ENCODE data around the gene TNXB.

TNXB gene

DNA sequence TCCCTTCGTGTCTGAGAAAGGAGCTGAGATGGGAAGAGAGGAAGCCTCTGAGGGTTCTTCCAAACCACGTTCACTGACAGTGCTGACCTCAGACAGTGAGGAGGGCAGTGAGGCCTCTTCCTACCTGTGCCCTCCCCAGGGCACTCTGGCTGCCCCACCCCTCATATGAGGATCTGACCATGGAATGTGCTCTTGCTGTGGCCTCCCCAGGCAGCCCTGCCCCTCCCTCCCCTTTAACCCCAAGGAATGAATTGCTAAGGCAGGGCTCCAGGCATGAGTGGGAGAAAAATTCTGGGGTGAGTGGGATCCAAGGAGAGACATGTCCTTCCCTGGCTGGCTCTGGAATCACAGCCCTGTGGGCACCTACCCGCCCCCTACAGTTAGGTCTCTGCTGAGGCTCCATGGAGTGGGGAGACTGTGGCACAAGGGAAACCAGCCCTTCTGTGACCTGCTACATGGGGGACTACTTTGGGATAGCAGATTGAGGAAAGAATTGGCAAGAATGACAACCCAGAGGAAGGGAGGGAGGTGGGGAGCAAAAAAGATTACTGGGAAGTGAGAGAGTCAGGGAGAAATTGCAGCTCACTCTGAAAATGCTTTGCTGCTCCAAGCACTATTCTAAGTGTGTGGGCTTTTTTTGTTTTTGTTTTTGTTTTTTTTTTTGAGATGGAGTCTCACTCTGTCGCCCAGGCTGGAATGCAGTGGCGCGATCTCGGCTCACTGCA is 29.4 kb downstream of the TNXB start:
- TF ChIP-seq, protein P1, sequence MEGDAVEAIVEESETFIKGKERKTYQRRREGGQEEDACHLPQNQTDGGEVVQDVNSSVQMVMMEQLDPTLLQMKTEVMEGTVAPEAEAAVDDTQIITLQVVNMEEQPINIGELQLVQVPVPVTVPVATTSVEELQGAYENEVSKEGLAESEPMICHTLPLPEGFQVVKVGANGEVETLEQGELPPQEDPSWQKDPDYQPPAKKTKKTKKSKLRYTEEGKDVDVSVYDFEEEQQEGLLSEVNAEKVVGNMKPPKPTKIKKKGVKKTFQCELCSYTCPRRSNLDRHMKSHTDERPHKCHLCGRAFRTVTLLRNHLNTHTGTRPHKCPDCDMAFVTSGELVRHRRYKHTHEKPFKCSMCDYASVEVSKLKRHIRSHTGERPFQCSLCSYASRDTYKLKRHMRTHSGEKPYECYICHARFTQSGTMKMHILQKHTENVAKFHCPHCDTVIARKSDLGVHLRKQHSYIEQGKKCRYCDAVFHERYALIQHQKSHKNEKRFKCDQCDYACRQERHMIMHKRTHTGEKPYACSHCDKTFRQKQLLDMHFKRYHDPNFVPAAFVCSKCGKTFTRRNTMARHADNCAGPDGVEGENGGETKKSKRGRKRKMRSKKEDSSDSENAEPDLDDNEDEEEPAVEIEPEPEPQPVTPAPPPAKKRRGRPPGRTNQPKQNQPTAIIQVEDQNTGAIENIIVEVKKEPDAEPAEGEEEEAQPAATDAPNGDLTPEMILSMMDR (IDR thresholded peaks at IDR 0.05; ENCODE audit: low read depth, low read length), result no peak
- DNase-seq (ENCODE audit: extremely low read depth, low read depth), result no peak

DNA sequence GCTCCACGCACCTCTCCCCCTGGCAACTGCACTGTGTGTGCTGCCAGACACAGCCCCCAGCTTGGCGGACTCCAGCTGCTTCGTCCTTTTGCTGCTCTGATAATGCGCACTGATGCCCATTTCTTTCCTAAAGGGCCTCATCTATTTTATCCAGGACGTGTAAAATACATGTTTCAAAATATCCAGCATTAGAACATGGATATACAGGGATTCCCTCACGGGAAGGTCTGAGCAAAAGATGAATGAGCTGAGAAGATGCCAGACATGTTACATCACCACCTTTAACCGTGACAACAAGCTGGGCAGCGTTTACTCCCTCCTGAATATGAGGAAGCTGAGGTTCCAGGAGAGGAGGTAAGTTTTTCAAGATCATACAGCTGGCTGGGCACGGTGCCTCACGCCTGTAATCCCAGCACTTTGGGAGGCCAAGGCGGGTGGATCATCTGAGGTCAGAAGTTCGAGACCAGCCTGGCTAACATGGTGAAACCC is 32.8 kb downstream of the TNXB start:
- TF ChIP-seq, protein P1 (IDR thresholded peaks at IDR 0.05; ENCODE audit: low read depth, low read length), result no peak
- no peak for DNase-seq (ENCODE audit: extremely low read depth, low read depth)

DNA sequence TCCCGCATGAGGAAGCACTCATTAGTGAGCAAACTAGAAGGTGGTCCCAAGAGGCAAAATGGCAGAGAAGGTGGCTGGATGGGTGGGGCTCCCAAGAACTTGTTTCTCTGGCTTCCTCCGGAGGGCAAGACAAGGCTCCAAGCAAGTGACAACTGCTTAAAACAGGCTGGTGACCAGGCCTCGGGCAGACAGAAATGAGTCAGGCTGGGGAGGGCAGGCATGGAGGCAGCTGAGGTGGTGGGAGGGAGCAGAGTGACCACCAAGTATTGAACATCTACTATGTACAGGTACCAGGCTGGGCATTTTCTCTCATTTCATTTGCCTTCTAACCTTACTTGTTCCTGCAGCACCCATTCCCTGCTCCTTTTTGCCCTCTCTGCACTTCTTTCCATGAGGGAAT is 33.4 kb downstream of the TNXB start:
- TF ChIP-seq, protein P1 (IDR thresholded peaks at IDR 0.05; ENCODE audit: low read depth, low read length), result no peak
- no peak for DNase-seq (ENCODE audit: extremely low read depth, low read depth)

DNA sequence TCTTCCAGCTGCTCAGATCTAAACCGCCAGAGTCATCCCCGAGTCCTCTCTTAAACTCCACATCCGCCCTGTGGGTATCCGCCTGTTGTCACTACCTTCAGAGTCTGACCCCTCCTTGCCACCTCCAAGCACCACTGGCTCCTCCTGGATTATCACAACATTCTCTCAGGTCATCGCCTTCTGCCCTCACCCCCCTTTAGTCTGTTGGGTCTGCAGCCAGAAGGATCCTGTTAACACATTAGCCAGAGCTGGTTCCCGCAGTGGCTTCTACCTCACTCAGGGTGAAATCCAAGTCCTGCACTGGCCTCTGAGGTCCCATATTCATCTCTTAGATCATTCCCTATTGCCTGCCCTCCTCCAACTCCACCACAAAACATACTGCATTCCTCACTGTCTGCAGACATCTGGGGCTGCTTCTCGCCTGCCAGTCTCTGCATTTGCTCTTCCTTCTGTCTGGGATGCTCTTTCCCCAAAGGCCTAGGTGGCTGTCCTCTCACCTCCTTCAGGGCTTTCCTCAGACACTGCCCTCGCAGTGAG is 34.1 kb downstream of the TNXB start:
- TF ChIP-seq, protein P1 (IDR thresholded peaks at IDR 0.05; ENCODE audit: low read depth, low read length), result no peak
- DNase-seq (ENCODE audit: extremely low read depth, low read depth), result no peak

DNA sequence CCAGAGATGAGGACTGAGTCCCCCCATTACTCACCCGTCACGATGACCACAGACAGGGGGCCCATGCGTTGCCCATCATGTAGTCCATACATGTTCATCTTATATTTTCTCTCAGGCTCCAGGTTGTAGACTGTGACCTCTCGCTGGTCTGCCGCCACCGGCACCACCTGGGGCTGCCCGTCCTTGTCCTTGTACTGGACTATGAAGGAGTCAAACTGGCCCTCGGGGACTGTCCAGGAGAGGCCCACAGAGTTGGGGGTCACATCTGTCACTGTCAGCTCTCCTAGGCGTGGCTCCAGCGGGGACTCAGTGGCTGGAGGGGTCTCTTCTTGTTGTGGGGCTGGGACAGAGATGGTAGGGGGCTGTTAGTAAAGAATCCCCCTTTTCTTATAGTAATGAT is 35.5 kb downstream of the TNXB start:
- TF ChIP-seq, protein P1 (IDR thresholded peaks at IDR 0.05; ENCODE audit: low read depth, low read length), result no peak
- DNase-seq (ENCODE audit: extremely low read depth, low read depth), result no peak

DNA sequence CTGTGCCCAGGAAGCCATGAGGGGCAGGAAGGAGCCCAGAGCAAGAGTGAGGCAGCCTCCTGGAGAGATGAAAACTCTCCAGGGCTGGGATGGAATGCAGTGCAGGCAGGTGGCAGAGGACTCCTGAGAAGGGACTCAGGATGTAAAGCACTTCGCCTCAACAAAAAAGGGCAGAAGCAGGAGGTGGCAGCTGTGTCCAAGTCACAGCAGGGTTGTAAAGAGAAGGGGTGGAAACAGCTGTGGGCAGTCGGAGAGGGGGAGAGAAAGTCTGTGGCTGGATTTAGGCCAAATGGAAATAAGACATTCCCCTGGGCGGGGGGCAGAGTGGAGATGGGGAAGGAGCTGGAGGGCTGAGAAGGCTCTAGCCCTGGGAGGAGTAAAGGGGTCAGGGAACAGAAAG is 36.0 kb downstream of the TNXB start:
- DNase-seq (ENCODE audit: extremely low read depth, low read depth), result no peak
- TF ChIP-seq, protein P1 (IDR thresholded peaks at IDR 0.05; ENCODE audit: low read depth, low read length), result no peak

DNA sequence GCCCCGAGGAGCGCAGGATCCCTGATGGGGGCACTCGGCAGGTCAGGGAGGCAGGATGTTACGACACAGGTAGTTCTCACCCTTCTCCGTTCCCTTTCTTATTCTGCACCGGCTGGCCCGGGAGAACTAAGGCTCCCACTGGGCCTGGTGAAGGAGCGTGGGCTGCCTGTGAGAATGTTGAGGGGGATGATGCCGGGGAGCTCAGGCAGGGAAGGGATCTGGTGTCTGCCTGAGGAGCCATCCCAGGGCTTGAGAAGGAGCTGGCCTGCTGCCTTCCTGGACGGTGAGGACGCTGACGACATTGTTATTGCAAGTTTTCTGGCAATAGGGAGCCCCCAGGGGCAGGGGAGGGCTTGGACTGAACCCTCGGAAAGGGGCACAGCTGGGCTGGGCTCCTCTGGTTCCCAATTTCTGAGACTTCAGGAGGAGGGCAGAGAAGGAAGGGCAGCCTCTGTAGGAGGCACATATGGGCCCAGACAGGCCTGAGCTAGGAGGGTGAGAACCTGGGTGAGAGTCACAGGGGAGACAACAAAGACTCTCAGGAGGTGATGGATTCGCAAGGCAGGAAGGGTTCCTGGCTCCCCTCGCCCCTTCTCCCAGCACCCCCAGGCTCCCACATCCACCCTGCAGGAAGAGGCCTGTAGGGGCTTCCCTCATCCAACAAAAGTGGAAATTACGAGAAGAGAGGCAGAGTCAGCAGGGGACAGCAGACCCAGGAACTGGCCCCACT is 38.2 kb downstream of the TNXB start:
- DNase-seq (ENCODE audit: extremely low read depth, low read depth), result no peak
- TF ChIP-seq, protein P1 (IDR thresholded peaks at IDR 0.05; ENCODE audit: low read depth, low read length), result no peak
